NCI-H2107 (cell line): ENCODE measurements around the gene CDR2L.
"Not testable (repeated sequence)": the region's sequence is repeated elsewhere in the genome, so short reads cannot be mapped to it uniquely, and the experiment has no call there.

Experiments used
- DNase-seq: peaks from one replicate; lab custom pipeline; 2025; lab: John Stamatoyannopoulos, UW

CDR2L gene

GRCh38 chr17:74959826-74960515 lies 27.5 kb upstream of the CDR2L start:
- DNase-seq: no peak

DNA sequence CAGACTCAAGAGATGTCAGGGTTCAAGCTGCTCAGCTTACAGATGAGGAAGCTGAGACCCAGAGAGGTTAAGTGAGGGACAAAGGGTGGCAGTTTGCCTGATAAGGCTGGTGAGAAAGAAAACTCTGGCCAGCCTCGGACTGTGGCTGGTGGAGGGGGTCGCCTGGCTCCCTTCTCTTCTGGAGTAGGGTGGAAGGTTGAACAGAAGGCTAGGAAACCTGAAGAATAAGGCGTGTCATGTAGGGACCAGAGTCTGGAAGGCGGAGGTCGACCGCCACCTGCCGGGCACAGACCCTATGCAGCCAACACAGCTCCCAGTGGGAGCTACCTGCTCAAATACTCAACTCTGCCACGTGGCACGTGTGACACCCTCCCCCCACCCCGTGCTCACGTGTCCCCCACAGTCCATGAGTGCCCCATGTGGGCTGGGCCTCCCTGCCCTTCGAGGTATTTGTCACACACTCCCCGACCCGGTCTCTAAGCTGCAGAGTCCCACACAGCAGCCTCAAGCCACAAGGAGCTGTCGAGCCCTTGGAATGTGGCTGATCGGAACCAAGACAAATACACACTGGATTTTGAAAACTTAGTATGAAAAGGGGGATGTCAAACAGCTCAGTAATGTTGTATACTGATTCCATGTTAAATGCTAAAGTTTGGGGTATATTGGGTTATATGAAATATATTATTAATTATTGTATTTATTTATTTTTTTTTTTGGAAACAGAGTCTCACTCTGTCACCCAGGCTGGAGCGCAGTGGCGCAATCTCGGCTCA lies 26.7 kb upstream of the CDR2L start:
- no peak for DNase-seq

- DNase-seq: peak; percentile 57
Observed at GRCh38 chr17:74961657-74962350, 25.6 kb upstream of the CDR2L start.

- DNase-seq: no peak
Observed at GRCh38 chr17:74962622-74963394, 24.6 kb upstream of the CDR2L start.

DNA sequence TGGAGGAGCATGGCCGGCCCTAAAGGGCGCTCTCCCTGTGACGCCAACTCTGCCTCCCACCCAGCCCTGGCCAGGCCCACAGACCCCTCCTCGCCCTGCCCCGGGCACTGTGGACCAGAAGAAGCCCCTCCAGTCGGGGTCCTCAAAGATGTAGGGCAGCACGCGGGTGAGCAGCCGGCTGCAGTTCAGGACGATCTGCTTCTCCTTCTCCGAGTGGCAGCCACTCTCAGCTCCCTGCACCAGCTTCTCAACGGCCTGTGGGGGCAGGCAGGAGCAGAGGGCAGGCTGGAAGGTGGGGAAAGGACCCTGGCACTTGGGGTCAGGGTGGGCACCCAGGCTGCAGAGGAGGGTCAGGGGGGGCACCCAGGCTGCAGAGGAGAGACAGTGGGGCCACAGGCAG lies 23.8 kb upstream of the CDR2L start:
- no peak for DNase-seq

DNA sequence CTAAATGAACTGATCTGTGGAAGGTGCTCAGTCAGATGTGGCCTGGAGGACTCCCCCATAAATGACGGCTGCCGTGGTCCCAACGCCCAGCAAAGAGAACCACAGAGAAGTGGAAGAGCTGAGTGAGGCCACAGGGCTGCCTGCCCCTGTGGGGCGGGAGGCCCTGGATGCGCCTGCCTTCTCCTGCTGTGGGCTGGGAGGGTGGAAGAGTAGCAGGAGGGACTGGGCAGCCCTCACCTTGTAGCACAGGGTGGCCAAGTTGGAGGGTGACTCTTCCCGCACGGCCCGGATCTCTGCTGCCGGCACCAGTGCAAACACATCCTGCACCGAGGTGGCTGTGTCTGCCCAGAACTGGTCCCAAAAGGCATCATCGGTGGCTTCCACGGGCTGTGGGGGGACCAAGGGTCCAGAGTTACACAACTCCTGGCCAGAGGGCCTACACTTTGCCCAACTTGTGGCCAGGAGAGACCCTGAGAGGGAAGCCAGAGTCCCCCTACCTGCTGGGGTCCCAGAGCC lies 23.1 kb upstream of the CDR2L start:
- no peak for DNase-seq

GRCh38 chr17:74964988-74965622 lies 22.3 kb upstream of the CDR2L start:
- DNase-seq: no peak

DNA sequence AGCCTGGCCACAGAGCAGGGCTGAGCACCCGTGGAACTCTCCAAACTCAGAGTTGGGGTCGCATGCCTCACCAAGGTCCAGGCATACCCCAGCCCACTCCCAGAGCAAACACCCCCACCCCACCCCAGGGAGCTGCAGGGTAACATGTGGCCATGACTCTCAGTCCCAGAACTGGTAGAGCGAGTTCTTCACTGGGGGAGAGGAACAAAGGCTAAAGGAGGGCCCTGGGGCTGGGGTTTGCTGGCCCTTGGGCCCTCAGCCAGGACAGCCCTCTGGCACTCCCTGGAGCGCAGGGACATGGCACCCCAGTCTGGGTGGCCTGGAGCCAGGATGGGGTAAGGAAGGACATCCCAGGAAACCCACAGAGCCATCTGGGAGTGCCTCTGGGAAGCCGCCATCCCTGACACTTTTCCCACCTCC lies 19.1 kb upstream of the CDR2L start:
- no peak for DNase-seq

- DNase-seq: not testable (repeated sequence)
Observed at GRCh38 chr17:74969501-74969900, 17.9 kb upstream of the CDR2L start.

DNA sequence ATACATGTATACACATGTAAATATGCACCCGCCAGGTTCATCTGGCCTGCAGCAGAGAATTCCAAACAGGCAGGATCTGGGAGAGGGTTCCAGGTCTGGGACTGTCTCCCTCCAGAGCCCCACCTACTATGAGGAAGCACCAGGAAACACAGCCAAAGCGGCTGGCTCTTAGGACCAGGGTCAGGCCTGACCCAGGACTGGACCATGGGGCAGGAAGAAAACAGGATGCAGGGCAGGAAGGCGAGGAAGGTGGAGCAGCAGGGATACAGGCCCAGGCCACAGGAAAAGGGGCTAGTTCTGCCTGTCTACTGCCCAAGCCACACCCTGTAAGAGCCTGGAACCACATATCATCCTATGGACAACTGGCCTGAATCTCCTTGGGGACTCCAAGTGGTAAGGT lies 17.0 kb upstream of the CDR2L start:
- no peak for DNase-seq

GRCh38 chr17:74971069-74971841 lies 16.2 kb upstream of the CDR2L start:
- no peak for DNase-seq

DNA sequence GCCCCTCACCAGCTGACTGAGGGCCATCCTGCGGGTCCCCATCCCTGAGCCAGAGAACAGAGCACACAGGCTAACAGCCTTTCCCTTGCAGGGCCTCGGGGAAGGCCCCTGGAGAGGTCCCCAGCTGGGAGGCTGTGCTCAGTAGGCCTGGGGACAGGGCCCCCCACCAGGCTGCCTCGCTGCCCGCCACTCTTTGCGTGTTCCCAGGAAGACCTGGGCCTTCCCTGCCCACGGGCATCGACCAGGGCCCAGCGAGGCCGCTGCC lies 15.7 kb upstream of the CDR2L start:
- DNase-seq: no peak

DNA sequence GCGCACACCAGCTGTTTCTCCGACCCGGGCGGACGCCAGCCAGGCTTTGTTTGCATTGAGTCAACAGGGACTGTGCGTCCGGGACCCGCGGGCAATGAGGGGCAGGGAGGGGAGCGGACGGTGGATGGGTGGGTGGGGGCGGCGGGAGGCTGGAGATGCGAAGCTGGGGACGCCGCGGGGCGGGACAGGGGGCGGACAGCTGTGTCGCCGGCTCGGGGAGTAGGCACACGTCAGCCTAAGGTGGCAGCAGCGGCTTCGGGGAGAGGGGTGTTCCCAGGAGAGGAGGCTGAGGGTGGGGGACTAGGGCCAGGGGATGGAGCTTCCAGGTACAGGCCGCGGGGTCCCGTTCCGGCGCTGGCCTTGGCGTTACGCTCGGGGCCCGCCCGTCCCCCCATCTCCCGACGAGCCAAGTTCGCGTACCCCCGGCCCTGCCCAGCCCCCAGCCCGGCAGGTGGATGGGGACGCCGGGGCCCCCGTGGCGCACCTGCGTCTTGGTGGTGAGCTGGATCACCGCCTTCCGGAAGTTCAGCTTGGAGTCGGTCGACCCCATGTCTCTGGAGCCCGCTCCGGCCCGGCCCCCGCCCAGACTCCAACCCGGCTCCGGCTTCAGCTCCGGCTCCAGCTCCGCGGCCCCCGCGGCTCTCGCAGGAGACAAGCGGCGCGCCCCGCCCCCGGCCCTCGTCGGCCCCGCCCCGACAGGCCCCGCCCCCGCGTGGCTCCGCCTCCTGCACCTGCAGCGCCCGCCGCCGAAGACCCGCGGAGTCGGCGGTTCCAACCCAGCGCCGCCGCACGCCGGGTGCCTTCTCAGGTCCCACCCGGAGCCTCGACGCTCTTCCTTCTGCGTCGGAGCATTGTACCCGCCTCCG lies 15.1 kb upstream of the CDR2L start, which contains the start of gene HID1:
HID1 (minus strand) TSS at position 653 of the 866 bp plus-strand sequence; CDS start at position 550, 103 bp downstream.
- DNase-seq: peak; percentile 27

DNA sequence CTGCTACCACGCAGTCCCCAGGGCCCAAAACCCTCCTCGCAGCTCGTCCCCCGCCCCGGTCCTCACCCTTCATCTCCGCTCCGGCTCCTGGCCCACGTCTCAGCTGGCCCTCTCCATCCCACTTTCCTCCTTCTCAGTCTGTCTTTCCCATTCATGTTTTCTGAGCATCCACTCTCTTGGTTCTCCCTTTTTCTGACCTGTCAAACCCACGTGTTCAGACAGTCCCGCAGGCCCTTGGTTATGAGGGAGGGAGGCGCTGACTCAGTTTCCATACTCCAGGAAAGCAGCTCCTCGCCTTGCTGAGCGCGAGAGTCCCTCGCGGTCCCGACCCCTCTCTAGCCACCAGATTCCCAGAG lies 14.5 kb upstream of the CDR2L start:
- no peak for DNase-seq

- DNase-seq: no peak
Observed at GRCh38 chr17:74975943-74976342, 11.5 kb upstream of the CDR2L start.

DNA sequence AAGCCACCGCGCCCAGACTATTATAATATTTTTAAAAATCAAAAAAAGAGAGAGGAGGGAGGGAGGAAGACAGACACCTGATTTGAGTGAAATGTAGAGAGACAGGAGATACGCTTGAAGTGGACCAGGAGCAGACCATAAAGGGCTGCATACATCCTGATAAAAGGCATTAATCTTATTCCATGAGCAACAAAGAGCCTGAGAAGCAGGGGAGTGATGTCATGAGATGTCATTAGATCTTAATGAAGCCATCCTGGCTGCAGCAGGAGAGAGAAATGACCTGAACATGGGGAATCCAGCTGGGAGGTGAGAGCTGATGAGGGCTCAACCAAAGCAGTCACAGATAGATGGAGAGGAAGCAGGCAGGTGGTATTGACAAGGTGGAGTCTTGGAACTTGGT lies 9.6 kb upstream of the CDR2L start:
- no peak for DNase-seq

DNA sequence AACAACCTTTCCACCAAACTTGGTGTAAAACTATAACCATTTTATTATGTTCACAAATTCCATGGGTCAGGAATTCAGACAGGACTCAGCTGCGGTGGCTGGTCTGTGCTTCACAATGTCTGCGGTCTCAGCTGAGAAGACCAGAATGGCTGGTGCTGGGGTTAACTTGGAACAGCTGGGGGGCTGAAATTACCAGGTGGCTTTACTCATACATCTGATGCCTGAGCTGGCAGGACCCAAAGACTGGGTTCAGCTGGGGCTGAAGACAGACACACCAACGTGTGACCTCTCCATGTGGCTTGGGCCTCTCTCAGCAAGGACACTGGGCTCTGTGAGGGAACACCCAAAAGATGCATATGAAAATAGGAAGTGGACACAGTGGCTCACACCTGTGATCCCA lies 9.2 kb upstream of the CDR2L start:
- no peak for DNase-seq

- DNase-seq: no peak
Observed at GRCh38 chr17:74979408-74980146, 7.9 kb upstream of the CDR2L start.

GRCh38 chr17:74981318-74981978 lies 6.0 kb upstream of the CDR2L start:
- no peak for DNase-seq
